Activated CD4-positive, alpha-beta T cell treated with anti-CD3 and anti-CD28 coated beads for 36 hours (primary cell): ENCODE results near the gene SCAI. TPM values are rescaled to one million over a fixed set of nuclear protein-coding genes. Genes with fewer than 3 reads are reported as not detected.
"Not testable (repeated sequence)": the region's sequence is repeated elsewhere in the genome, so short reads cannot be mapped to it uniquely, and the experiment has no call there.

Source experiments
- ATAC-seq: fragments of 200-7000 bp; cut with Tn5 transposase; one replicate; pipeline ENCODE4 v1.10.0; 2021; ENCODE audit warnings: mild to moderate bottlenecking, moderate library complexity
- CTCF ChIA-PET: fragments of 350-600 bp; sonication (Branson Sonifier 250); formaldehyde crosslinking; loops from one replicate; lab custom pipeline; 2021; ENCODE audit warnings: antibody characterized with exemption; lab: Charles Lee
- POLR2A ChIA-PET: fragments of 350-600 bp; sonication (Branson Sonifier 250); formaldehyde crosslinking; loops from one replicate; lab custom pipeline; 2021; ENCODE audit warnings: antibody characterized with exemption, inconsistent platforms; lab: Charles Lee
- DNase-seq: peaks from one replicate; pipeline ENCODE4 v3.0.0-alpha.2; 2020
- H3K27ac Mint-ChIP-seq: one replicate; pipeline ENCODE4 v1.8.0; 2021; ENCODE audit warnings: mixed read lengths
- H3K27me3 Mint-ChIP-seq: one replicate; pipeline ENCODE4 v1.8.0; 2021; ENCODE audit warnings: mixed read lengths
- H3K36me3 Mint-ChIP-seq: one replicate; pipeline ENCODE4 v1.8.0; 2021; ENCODE audit warnings: low read depth, mixed read lengths
- H3K4me1 Mint-ChIP-seq: one replicate; pipeline ENCODE4 v1.8.0; 2021; ENCODE audit warnings: mixed read lengths
- H3K4me3 Mint-ChIP-seq: one replicate; pipeline ENCODE4 v1.8.0; 2021; ENCODE audit warnings: mild to moderate bottlenecking, moderate library complexity, mixed read lengths
- H3K9me3 Mint-ChIP-seq: one replicate; pipeline ENCODE4 v1.8.0; 2021; ENCODE audit warnings: low read depth, mixed read lengths
- intact Hi-C, 2 experiments: fragments of 100-400 bp; cut with DNase I in 1 of 2; cut with micrococcal nuclease in 1 of 2; formaldehyde crosslinking; loops; one replicate each; pipeline versions ENCODE4 v1.14.2 to v1.15.1; 2022 to 2024; cut with DNase I, micrococcal nuclease
- total RNA-seq, 2 experiments: library from RNA; stranded (reverse); gene quantifications; one replicate each; pipeline ENCODE4 v1.2.3, GENCODE V29; 2021

Gene SCAI
- total RNA-seq, 2 experiments from 2014 or later = 13.0 to 13.8 TPM

GRCh38 chr9:125131778-125132177 is 11.6 kb downstream of the SCAI start:
- Mint-ChIP-seq H3K27me3 (no peaks in the 10 kb centered on the region), H3K9me3 (peaks cover 5% of the 10 kb centered on the region), H3K4me1 (peaks cover 41% of the 10 kb centered on the region), H3K4me3 (no peak overlapping the region), H3K36me3 (peaks cover 11% of the 10 kb centered on the region), H3K27ac (no peak overlapping the region)
- POLR2A ChIA-PET = interaction anchor here (0.7 kb wide), 1 partner anchor 262 kb away, joined by 3 read pairs; no protein-coding TSS in a partner anchor
- intact Hi-C loops = no loop called here
- DNase-seq (no peak), ATAC-seq (no peak)
- CTCF ChIA-PET = interaction anchor here (0.9 to 1.1 kb wide), 3 partner anchors 9 to 12 kb away, joined by 3 to 7 read pairs (median 4); partner anchors contain the start of gene SCAI

DNA sequence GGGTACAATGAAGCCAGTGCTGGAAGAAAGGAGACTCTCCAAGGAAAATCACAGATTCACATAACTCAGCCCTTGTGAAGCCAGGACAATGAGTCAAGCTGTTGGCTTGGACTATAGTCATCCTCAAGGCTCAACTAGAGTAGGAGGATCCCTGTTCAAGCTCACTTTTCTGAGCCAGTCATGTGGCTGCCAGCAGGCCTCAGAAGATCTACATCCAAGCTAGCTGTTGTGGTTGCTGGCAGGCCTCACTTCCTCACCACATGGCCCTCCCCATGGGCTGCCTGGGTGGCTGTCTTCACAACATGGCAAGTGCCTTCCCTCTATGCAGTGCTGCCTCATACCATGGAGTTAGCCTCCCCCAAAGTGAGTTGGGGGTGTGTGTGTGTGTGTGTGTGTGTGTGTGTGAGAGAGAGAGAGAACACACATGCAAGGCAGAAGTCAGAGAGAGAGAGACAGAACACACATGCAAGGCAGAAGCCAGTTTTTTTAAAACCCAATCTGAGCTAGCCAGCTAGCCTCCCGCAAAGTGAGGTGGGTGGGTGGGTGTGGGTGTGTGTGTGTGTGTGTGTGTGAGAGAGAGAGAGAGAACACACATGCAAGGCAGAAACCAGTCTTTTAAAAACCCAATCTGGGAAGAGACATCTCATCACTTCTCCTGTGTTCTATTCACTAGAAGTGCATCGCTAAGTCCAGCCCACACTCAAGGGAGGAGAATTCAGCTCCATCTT is 17.1 kb downstream of the SCAI start:
- Mint-ChIP-seq H3K27me3 (no peaks in the 10 kb centered on the region), H3K9me3 (no peaks in the 10 kb centered on the region), H3K4me3 (peak overlapping the region; percentile 64), H3K4me1 (peaks cover 34% of the 10 kb centered on the region), H3K27ac (peak overlapping the region; percentile 100), H3K36me3 (peaks cover 12% of the 10 kb centered on the region)
- peak; percentile 90 for DNase-seq
- POLR2A ChIA-PET = interaction anchor here (0.6 to 0.7 kb wide), 3 partner anchors 111 to 350 kb away, joined by 3 to 9 read pairs (median 4); partner anchors contain the start of gene OLFML2A
- CTCF ChIA-PET = interaction anchor here (0.7 to 1.3 kb wide), 6 partner anchors 9 to 149 kb away, joined by 3 to 6 read pairs (median 3); no protein-coding TSS in a partner anchor
- ATAC-seq = peak; percentile 95
- intact Hi-C loops = loop anchor here in 1 of 2 experiments (2.0 kb wide), 1 partner anchor 17 kb away; the partner anchor contains the start of gene SCAI

GRCh38 chr9:125125523-125125922 is 17.8 kb downstream of the SCAI start:
- peaks cover 41% of the 10 kb centered on the region for H3K4me1 Mint-ChIP-seq
- H3K4me3 Mint-ChIP-seq = peak overlapping the region; percentile 64
- H3K9me3 Mint-ChIP-seq = no peaks in the 10 kb centered on the region
- ChIA-PET POLR2A (interaction anchor here (0.7 kb wide), 1 partner anchor 349 kb away, joined by 4 read pairs; the partner anchor contains the start of gene OLFML2A), CTCF (interaction anchor here (0.7 to 1.3 kb wide), 5 partner anchors 13 to 149 kb away, joined by 3 to 6 read pairs (median 3); no protein-coding TSS in a partner anchor)
- H3K27ac Mint-ChIP-seq = peak overlapping the region; percentile 100
- no peak for DNase-seq
- no peaks in the 10 kb centered on the region for H3K27me3 Mint-ChIP-seq
- peak; percentile 3 for ATAC-seq
- intact Hi-C loops = no loop called here
- H3K36me3 Mint-ChIP-seq = peaks cover 12% of the 10 kb centered on the region

- ChIA-PET POLR2A (interaction anchor here (0.8 kb wide), 1 partner anchor 12 kb away, joined by 3 read pairs; no protein-coding TSS in a partner anchor), CTCF (no interaction called here)
- Mint-ChIP-seq H3K4me3 (no peak overlapping the region), H3K9me3 (no peaks in the 10 kb centered on the region), H3K4me1 (peaks cover 48% of the 10 kb centered on the region), H3K27ac (peak overlapping the region; percentile 23), H3K27me3 (no peaks in the 10 kb centered on the region), H3K36me3 (peaks cover 14% of the 10 kb centered on the region)
- DNase-seq (peak; percentile 19), ATAC-seq (peak; percentile 31)
- intact Hi-C loops = loop anchor here (1.0 kb wide), 1 partner anchor 22 kb away; the partner anchor contains the start of gene SCAI (in 2 of the 2)
Observed at GRCh38 chr9:125121146-125121545, 22.2 kb downstream of the SCAI start.

DNA sequence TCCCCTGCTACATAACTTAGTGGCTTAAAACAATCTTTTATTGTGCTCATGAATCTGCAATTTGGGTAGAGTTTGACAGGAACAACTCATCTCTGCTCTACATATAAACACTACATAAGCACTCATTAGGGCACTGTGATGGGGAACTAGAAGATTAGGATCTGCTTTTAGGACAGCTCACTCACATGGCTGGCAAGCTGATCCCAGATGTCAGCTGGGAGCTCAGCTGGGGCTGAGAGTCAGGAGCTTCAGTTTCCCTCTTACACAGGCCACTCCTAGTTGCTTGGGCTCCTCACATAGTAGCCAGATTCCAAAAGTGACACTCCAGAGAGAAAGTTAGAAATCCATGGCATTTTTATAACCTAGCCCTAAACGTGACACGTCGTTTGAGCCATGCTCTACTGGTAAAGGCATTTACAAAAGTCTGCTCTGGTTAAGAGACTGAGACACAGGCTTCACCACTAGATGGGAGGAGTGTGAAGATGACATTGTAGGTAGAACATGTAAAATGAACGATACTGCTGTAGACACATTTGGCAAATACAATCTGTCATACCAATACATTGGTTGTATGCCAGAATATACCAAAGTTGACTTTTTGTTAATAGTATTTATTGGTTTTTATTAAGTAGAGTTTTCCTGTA is 23.6 kb downstream of the SCAI start:
- Mint-ChIP-seq H3K4me3 (no peak overlapping the region), H3K27me3 (no peaks in the 10 kb centered on the region), H3K9me3 (no peaks in the 10 kb centered on the region), H3K27ac (peak overlapping the region; percentile 53), H3K4me1 (peaks cover 38% of the 10 kb centered on the region), H3K36me3 (peaks cover 9% of the 10 kb centered on the region)
- POLR2A ChIA-PET = no interaction called here
- intact Hi-C loops = no loop called here
- ATAC-seq = peak; percentile 72
- CTCF ChIA-PET = interaction anchor here (0.8 kb wide), 1 partner anchor 24 kb away, joined by 6 read pairs; no protein-coding TSS in a partner anchor
- no peak for DNase-seq

DNA sequence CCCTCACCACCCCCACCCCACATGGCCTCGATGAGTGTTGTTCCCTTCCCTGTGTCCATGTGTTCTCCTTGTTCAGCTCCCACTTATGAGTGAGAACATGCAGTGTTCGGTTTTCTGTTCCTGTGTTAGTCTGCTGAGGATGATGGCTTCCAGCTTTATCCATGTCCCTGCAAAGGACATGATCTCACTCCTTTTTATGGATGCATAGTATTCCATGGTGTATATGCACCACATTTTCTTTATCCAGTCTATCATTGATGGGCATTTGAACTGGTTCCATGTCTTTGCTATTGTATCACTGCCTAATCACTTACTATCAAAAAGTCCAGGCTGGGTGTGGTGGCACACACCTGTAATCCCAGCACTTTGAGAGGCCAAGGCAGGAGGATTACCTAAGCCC is 24.6 kb downstream of the SCAI start:
- H3K36me3 Mint-ChIP-seq, H3K4me3 Mint-ChIP-seq, H3K27me3 Mint-ChIP-seq, H3K27ac Mint-ChIP-seq, POLR2A ChIA-PET, H3K9me3 Mint-ChIP-seq, ATAC-seq, CTCF ChIA-PET, DNase-seq, intact Hi-C loops: not testable (repeated sequence)
- H3K4me1 Mint-ChIP-seq = peaks cover 31% of the 10 kb centered on the region

DNA sequence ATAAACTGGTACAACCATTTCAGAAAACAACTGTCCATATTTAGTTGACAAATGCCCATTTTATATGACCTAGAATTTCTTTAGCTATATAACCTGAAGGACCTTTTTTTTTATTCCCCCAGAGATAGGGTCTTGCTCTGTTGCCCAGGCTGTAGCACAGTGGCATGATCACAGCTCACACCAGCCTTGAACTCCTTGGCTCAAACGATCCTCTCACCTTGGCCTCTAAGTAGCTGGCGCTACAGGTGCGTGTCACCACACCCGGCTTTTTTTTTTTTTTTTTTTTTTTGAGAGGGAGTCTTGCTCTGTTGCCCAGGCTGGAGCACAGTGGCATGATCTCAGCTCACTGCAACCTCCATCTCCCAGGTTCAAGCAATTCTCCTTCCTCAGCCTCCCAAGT is 28.8 kb downstream of the SCAI start:
- CTCF ChIA-PET = interaction anchor here (1.3 kb wide), 1 partner anchor 14 kb away, joined by 5 read pairs; no protein-coding TSS in a partner anchor
- H3K27ac Mint-ChIP-seq, H3K9me3 Mint-ChIP-seq, DNase-seq, POLR2A ChIA-PET, H3K27me3 Mint-ChIP-seq, intact Hi-C loops, H3K4me3 Mint-ChIP-seq, ATAC-seq: not testable (repeated sequence)
- peaks cover 14% of the 10 kb centered on the region for H3K4me1 Mint-ChIP-seq
- H3K36me3 Mint-ChIP-seq = peaks cover 18% of the 10 kb centered on the region

DNA sequence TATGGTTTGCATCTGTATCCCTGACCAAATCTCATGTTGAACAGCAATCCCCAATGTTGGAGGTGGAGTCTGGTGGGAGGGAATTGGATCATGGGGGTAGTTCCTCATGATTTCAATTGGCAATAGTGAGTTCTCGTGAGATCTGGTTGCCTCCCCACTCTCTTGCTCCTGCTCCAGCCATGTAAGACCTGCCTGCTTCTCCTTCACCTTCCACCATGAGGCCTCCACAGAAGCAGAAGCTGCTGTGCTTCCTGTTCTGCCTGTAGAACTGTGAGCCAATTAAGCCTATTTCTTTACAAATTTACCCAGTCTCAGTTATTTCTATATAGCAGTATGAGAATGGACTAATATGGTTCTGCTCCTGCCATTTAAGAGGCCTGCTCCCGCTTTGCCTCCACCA is 32.9 kb downstream of the SCAI start:
- Mint-ChIP-seq H3K27me3 (no peaks in the 10 kb centered on the region), H3K4me3 (no peak overlapping the region), H3K36me3 (peaks cover 14% of the 10 kb centered on the region), H3K9me3 (peaks cover 8% of the 10 kb centered on the region), H3K27ac (no peak overlapping the region), H3K4me1 (peaks cover 5% of the 10 kb centered on the region)
- DNase-seq (no peak), ATAC-seq (no peak)
- intact Hi-C loops = no loop called here
- CTCF ChIA-PET = interaction anchor here (0.7 kb wide), 1 partner anchor 14 kb away, joined by 3 read pairs; no protein-coding TSS in a partner anchor
- POLR2A ChIA-PET = no interaction called here

- intact Hi-C loops, H3K27ac Mint-ChIP-seq, H3K27me3 Mint-ChIP-seq, H3K9me3 Mint-ChIP-seq, POLR2A ChIA-PET, ATAC-seq, H3K4me1 Mint-ChIP-seq, H3K4me3 Mint-ChIP-seq, CTCF ChIA-PET, DNase-seq: not testable (repeated sequence)
- H3K36me3 Mint-ChIP-seq = peaks cover 11% of the 10 kb centered on the region
Observed at GRCh38 chr9:125108541-125108940, 34.8 kb downstream of the SCAI start.

GRCh38 chr9:125106285-125106893 is 36.9 kb downstream of the SCAI start:
- Mint-ChIP-seq H3K4me3 (no peak overlapping the region), H3K4me1 (peaks cover 13% of the 10 kb centered on the region), H3K27ac (no peak overlapping the region), H3K9me3 (no peaks in the 10 kb centered on the region), H3K27me3 (no peaks in the 10 kb centered on the region), H3K36me3 (no peaks in the 10 kb centered on the region)
- ChIA-PET POLR2A (no interaction called here), CTCF (interaction anchor here (0.6 to 1.6 kb wide), 3 partner anchors 14 to 663 kb away, joined by 3 read pairs; no protein-coding TSS in a partner anchor)
- ATAC-seq (no peak), DNase-seq (no peak)
- intact Hi-C loops = no loop called here
